HG03571 (cell line): ENCODE measurements around the gene PRKCD.

ENCODE experiments used
- ATAC-seq: cut with Tn5 transposase; IDR thresholded peaks from one replicate; pipeline ENCODE4 v1.9.1; 2021; ENCODE audit not compliant: unreplicated experiment

Gene PRKCD

GRCh38 chr3:53188720-53189119 is 27.7 kb downstream of the PRKCD start:
- ATAC-seq, result no peak

- no peak for ATAC-seq
Observed at GRCh38 chr3:53189276-53189675, 28.3 kb downstream of the PRKCD start.

- ATAC-seq, result no peak
Observed at GRCh38 chr3:53190659-53191058, 29.6 kb downstream of the PRKCD start.

- no peak for ATAC-seq
Observed at GRCh38 chr3:53191836-53192480, 30.9 kb downstream of the PRKCD start.

- peak; percentile 38 for ATAC-seq
Observed at GRCh38 chr3:53192608-53193007, 31.6 kb downstream of the PRKCD start.

- no peak for ATAC-seq
Observed at GRCh38 chr3:53193466-53194209, 32.6 kb downstream of the PRKCD start.

- no peak for ATAC-seq
Observed at GRCh38 chr3:53194210-53195065, 33.4 kb downstream of the PRKCD start.

GRCh38 chr3:53195066-53195450 is 34.0 kb downstream of the PRKCD start:
- ATAC-seq, result no peak

GRCh38 chr3:53195602-53196574 is 34.9 kb downstream of the PRKCD start:
- no peak for ATAC-seq

GRCh38 chr3:53196575-53197407 is 35.8 kb downstream of the PRKCD start:
- no peak for ATAC-seq

GRCh38 chr3:53198256-53198977 is 37.4 kb downstream of the PRKCD start:
- ATAC-seq, result no peak

- no peak for ATAC-seq
Observed at GRCh38 chr3:53198996-53199395, 38.0 kb downstream of the PRKCD start.

- no peak for ATAC-seq
Observed at GRCh38 chr3:53199834-53200233, 38.8 kb downstream of the PRKCD start.

- ATAC-seq, result no peak
Observed at GRCh38 chr3:53200501-53201498, 39.8 kb downstream of the PRKCD start.

GRCh38 chr3:53202331-53203015 is 41.5 kb downstream of the PRKCD start:
- no peak for ATAC-seq

- ATAC-seq, result no peak
Observed at GRCh38 chr3:53211706-53212702, 51.0 kb downstream of the PRKCD start.
